Neural progenitor cell (in vitro differentiated cells): ENCODE measurements around the gene MMRN2.

Experiments
- CTCF ChIP-seq: fragments of 200-600 bp; sonication (generic); IDR thresholded peaks from 2 replicates; pipeline ENCODE4 v1.5.1; 2017; ENCODE audit warnings: antibody characterized with exemption, mild to moderate bottlenecking
- EZH2 ChIP-seq: fragments of 200-600 bp; sonication (generic); IDR thresholded peaks from 2 replicates; pipeline ENCODE4 v1.6.1; 2017; ENCODE audit warnings: antibody characterized with exemption, mild to moderate bottlenecking, moderate library complexity

- no peak for TF ChIP-seq CTCF
- no peak for TF ChIP-seq EZH2
Observed at GRCh38 chr10:86960863-86961434, 3.5 kb upstream of the MMRN2 start.
